Embryonic facial prominence (tissue), 1 donor: Measurements from ENCODE around the gene RAB19.
"Not testable (repeated sequence)": the region's sequence is repeated elsewhere in the genome, so short reads cannot be mapped to it uniquely, and the experiment has no call there.

Experiments
- DNase-seq: peaks from one replicate; pipeline ENCODE4 v3.0.0-alpha.2; 2016; ENCODE audit errors: extremely low spot score

RAB19 gene

GRCh38 chr7:140402178-140402835 is 1.6 kb upstream of the RAB19 start:
- DNase-seq, result no peak

GRCh38 chr7:140404565-140405065 is 757 bp downstream of the RAB19 start:
- no peak for DNase-seq

GRCh38 chr7:140415361-140415760 is 11.5 kb downstream of the RAB19 start:
- DNase-seq, result no peak

- not testable (repeated sequence) for DNase-seq
Measured at GRCh38 chr7:140415816-140416215, 12.0 kb downstream of the RAB19 start.

GRCh38 chr7:140416560-140416959 is 12.7 kb downstream of the RAB19 start:
- DNase-seq, result no peak

GRCh38 chr7:140417456-140418155 is 13.7 kb downstream of the RAB19 start:
- DNase-seq, result no peak

- DNase-seq, result not testable (repeated sequence)
Measured at GRCh38 chr7:140418156-140418472, 14.3 kb downstream of the RAB19 start.

- no peak for DNase-seq
Measured at GRCh38 chr7:140418653-140419052, 14.8 kb downstream of the RAB19 start.

- no peak for DNase-seq
Measured at GRCh38 chr7:140421521-140421920, 17.7 kb downstream of the RAB19 start.

- DNase-seq, result no peak
Measured at GRCh38 chr7:140423501-140423900, 19.6 kb downstream of the RAB19 start.

GRCh38 chr7:140425718-140426117 is 21.9 kb downstream of the RAB19 start:
- no peak for DNase-seq

- no peak for DNase-seq
Measured at GRCh38 chr7:140426130-140426529, 22.3 kb downstream of the RAB19 start.

- DNase-seq, result no peak
Measured at GRCh38 chr7:140433396-140433795, 29.5 kb downstream of the RAB19 start.

- DNase-seq, result no peak
Measured at GRCh38 chr7:140435252-140435895, 31.5 kb downstream of the RAB19 start.

- DNase-seq, result no peak
Measured at GRCh38 chr7:140439359-140439758, 35.5 kb downstream of the RAB19 start.

GRCh38 chr7:140440593-140440992 is 36.7 kb downstream of the RAB19 start:
- no peak for DNase-seq

GRCh38 chr7:140441519-140441918 is 37.7 kb downstream of the RAB19 start:
- no peak for DNase-seq

GRCh38 chr7:140446467-140446866 is 42.6 kb downstream of the RAB19 start:
- no peak for DNase-seq

GRCh38 chr7:140447841-140448240 is 44.0 kb downstream of the RAB19 start:
- no peak for DNase-seq

- no peak for DNase-seq
Measured at GRCh38 chr7:140448781-140449480, 45.1 kb downstream of the RAB19 start.

- no peak for DNase-seq
Measured at GRCh38 chr7:140451716-140452115, 47.9 kb downstream of the RAB19 start.

- no peak for DNase-seq
Measured at GRCh38 chr7:140453273-140453672, 49.4 kb downstream of the RAB19 start.
